ENCODE results near the gene MAD1L1.

Gene MAD1L1

DNA sequence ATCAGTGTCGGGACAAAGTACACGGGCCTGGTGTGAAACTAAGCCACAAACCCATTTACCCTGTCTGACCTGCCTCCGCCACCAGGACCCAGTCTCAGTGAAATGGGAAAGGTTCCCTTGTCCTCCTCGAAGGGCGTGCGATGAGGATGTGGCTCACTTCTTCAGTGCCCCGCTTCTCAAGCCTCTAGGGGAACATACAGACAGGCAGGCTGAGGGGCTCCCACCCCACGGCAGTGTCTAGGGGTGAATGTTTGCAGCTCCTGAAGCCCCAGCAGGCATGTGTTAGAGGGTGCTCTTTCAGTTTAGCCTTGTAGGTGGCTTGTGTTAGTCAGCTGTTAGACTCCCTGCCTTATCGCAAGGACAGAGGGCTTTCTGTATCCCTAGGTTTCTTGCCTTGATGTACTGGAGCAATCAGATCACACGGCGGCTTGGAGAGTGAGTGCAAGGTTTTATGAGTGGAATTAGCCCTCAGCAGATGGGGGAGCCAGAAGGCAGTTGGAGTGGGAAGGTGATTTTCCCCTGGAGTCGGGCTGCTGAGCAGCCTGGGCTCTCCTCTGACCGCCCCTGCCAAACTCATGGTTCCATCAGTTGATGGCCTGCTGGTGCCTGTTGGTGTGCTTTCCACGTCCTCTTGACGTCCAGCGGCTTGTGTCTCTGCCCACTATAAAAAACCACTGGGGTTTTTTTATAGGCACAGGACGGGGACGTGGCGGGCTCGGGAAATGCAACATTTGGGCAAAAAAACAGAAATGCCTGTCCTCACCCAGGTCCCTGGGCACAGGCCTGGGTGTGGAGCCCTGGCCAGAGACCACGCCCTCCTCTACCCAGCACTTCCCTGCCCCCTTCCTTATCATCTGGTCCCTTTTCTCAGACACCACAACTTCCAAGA is 10.0 kb upstream of the MAD1L1 start:
- DNase-seq (ENCODE audit: extremely low read depth, low read depth): no peak
- TF ChIP-seq, protein P1, sequence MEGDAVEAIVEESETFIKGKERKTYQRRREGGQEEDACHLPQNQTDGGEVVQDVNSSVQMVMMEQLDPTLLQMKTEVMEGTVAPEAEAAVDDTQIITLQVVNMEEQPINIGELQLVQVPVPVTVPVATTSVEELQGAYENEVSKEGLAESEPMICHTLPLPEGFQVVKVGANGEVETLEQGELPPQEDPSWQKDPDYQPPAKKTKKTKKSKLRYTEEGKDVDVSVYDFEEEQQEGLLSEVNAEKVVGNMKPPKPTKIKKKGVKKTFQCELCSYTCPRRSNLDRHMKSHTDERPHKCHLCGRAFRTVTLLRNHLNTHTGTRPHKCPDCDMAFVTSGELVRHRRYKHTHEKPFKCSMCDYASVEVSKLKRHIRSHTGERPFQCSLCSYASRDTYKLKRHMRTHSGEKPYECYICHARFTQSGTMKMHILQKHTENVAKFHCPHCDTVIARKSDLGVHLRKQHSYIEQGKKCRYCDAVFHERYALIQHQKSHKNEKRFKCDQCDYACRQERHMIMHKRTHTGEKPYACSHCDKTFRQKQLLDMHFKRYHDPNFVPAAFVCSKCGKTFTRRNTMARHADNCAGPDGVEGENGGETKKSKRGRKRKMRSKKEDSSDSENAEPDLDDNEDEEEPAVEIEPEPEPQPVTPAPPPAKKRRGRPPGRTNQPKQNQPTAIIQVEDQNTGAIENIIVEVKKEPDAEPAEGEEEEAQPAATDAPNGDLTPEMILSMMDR (IDR thresholded peaks at IDR 0.05; ENCODE audit: low read depth, low read length, missing control alignments): no peak
- H3K4me3 ChIP-seq (replicated peaks; ENCODE audit: low read depth, low read length): peak overlapping the region; percentile 88

DNA sequence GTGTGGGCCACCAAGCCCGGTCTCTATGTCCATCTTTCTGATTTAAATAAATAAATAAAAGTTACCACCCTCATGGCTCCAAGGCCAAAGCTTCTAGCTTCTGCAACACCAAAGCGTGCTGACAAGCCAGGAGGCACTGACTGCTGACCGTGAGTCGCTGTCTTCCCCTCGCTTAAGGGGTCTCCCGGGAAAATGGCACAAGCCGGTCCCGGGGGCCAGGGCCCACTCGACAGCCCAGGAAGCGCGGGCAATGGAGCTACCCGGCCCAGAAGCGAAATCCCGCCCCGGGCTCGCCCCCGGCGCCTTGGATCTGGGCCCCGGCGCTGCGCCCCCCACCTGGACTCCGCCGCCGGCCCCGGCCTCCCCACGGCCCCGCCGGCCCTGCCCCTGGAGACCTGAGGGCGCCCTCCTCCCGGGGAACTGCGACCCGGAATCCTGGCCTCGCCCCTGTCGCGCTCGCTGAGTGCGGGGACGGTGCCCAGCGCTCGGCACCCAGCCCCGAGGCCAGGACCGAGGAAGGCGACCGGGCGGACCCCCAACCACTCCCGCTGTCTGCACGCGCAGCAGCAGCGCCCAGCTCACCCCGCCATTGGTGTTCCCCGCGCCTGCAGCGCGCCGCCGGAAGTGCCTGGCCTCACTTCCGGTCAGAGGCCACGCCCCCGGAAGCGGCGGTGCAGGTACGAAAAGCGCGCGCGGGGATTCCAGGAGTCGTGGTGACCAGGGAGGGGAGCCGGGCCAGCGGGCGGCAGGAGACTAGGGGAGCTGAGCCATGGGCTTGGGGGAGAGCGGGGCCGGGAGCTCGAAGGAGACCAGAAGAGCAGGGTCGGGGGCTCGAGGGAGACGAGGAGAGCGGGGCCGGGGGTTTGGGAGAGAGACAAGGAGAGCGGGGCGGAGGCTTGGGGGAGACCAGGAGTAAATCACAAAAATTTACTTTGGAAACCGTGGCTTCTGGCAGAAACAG is 9.1 kb upstream of the MAD1L1 start, which contains the start of the genes MRM2 and NUDT1:
Gene MRM2 (minus strand): TSS at position 626 of the 961 bp plus-strand sequence. CDS start 36 bp downstream, at position 590.
Gene NUDT1 (plus strand): TSS at position 647 of the 961 bp plus-strand sequence. CDS start 2,349 bp downstream, outside the sequence.
- peak within 1 kb of the TSS; percentile 88 for H3K4me3 ChIP-seq (replicated peaks; ENCODE audit: low read depth, low read length)
- no peak for DNase-seq (ENCODE audit: extremely low read depth, low read depth)
- TF ChIP-seq, protein P1 (IDR thresholded peaks at IDR 0.05; ENCODE audit: low read depth, low read length, missing control alignments): no peak

DNA sequence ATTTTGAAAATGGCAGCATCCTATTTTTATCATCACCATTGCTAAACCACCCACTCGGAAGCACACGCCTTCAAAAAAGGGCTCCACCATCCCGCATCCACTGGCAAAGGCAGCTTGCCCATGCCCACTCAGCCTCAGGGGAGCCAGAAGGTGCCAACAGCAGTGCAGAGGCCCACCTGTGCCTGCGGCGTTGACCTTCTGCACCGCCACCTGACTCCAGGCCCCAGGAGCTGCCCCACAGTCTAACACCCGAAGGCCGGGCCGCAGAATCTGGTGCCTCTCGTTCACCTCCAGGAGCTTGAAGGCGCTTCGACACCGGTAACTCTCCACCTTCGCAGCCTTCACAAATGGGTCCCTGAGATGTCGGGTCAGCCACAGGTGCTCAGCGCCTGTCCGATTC is 6.5 kb upstream of the MAD1L1 start:
- TF ChIP-seq, protein P1 (IDR thresholded peaks at IDR 0.05; ENCODE audit: low read depth, low read length, missing control alignments): no peak
- H3K4me3 ChIP-seq (replicated peaks; ENCODE audit: low read depth, low read length): no peak overlapping the region
- no peak for DNase-seq (ENCODE audit: extremely low read depth, low read depth)

DNA sequence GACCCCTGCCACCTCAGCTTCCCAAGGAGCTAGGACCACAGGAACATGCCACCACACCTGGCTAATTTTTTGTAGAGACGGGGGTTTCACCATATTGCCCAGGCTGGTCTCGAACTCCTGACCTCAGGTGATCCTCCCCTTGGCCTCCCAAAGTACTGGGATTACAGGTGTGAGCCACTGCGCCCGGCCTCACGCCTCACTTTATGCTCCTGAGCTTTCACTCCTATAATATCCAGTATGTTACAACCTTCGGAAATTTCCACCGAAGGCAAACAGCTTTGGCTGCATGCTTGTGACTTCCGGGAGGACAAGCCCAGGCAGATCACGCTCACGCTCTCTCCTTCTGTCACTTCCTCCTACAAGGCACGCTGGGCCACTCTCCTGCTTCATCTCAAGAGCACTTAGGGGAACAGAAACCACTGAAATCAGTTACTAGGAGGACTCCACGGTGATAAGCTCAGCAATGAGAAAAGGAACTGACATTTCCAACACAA is 4.4 kb upstream of the MAD1L1 start:
- TF ChIP-seq, protein P1 (IDR thresholded peaks at IDR 0.05; ENCODE audit: low read depth, low read length, missing control alignments): no peak
- DNase-seq (ENCODE audit: extremely low read depth, low read depth): no peak
- H3K4me3 ChIP-seq (replicated peaks; ENCODE audit: low read depth, low read length): no peak overlapping the region

DNA sequence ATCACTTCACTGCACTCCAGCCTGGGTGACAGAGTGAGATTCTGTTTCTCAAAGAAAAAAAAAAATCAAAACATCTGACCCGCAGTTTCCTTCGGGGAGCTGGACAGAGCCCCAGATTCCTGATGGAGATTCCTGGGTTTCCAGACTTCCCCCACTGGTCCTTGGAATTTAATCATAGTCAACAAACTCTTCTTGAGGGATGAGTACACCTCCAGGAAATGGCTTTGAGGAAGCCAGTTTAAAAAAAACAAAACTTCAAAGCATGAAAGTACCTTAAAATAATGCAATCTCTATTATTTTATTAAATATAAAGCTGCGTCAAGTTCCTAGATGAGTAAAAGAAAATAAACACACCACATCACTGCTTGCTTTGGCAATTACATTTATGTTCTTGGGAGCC is 1.2 kb upstream of the MAD1L1 start:
- DNase-seq (ENCODE audit: extremely low read depth, low read depth): no peak
- TF ChIP-seq, protein P1 (IDR thresholded peaks at IDR 0.05; ENCODE audit: low read depth, low read length, missing control alignments): no peak

DNA sequence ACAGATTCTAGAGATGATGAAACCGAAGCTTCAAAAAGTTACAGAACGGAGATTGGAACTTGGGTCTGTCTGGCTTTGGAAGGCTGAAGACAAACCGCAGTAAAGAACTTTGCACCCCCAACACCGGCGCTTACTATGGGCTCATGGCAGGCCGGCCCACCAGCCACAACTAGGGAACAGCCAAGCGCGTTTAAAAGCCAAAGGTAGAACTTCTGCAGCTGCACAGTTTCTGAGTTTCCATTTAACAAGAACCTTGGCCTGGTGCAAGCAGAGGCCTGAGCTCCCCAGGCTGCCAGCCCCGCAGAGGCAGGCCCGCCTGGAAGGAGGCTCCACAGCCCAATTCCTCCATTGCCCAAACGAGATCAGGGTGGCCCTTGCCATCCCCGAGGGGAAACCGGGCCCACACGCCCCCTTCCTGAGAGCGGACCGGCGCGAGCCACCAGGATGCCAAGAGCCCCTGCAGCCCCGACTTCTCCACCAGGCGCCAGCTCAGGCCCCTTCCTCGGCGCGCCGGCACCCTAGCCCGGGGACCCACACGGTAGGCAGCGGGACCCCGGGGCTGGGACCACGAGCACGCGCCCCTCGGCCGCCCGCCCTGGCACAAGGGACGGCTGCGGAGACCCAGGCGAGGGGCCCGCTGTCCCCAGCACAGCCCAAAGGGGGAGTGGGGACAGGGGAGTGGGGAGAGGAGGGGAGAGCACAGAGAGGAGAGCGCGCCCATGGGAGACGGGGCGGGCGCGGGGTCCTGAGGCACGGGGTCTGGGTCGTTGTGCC is 566 bp downstream of the MAD1L1 start:
- TF ChIP-seq, protein P1 (IDR thresholded peaks at IDR 0.05; ENCODE audit: low read depth, low read length, missing control alignments): no peak
- H3K4me3 ChIP-seq (replicated peaks; ENCODE audit: low read depth, low read length): peak overlapping the region; percentile 83
- no peak for DNase-seq (ENCODE audit: extremely low read depth, low read depth)

More for the DNA sequence above, 1.2 kb upstream of the MAD1L1 start:
- H3K4me3 ChIP-seq (replicated peaks; ENCODE audit: low read depth, low read length): no peak overlapping the region

Measured in HFF-Myc (cell line).